KBM-7 (cell line): ENCODE data around the gene CACNB2.

ENCODE experiments used
- DNase-seq: peaks from one replicate; pipeline ENCODE4 v3.0.0-alpha.2; 2015
- in situ Hi-C: fragments of 300-500 bp; cut with MboI; formaldehyde crosslinking; loops from 2 replicates; pipeline ENCODE4 v1.14.3; 2020; ENCODE audit warnings: low sequenced_read_pairs, low pct_unique_long_range_greater_than_20kb, mixed read lengths

The CACNB2 gene

DNA sequence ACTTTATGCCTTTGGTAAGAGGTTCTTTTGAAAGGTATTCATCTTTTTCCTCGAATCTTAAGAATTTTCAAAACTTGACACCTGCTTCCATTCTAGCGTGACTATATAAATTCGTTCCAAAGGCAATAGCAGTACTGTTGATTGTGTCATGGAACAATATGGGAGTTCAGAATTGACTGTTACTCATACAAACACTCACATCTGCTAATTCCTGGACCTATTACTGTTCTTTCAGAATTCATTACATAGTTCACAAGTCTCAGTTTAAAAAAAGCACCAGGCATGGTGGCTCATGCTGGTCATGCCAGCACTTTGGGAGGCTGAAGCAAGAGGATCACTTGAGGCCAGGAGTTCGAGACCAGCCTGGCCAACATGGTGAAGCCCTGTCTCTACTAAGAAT, 80.9 kb downstream of the CACNB2 start:
- no peak for DNase-seq
- in situ Hi-C loops = no loop called here

DNA sequence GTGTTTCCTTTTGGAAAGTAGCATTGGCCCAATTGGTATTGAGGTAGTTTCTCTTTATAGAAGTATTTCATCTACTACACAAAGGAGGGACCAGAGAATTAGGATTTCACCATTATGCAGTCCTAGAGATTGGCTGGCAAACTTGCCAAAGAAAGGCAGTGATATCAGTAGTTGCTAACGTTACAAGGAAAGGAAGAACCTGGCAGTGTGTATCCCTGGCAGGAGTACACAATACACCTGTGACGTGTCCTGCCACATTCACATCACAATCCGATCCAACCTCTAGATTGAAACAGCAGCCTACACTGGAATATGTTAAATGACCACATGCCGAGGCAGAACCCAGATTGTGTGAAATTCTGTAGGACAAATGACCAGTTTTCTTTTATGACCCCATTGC, 81.7 kb downstream of the CACNB2 start:
- in situ Hi-C loops = no loop called here
- no peak for DNase-seq

DNA sequence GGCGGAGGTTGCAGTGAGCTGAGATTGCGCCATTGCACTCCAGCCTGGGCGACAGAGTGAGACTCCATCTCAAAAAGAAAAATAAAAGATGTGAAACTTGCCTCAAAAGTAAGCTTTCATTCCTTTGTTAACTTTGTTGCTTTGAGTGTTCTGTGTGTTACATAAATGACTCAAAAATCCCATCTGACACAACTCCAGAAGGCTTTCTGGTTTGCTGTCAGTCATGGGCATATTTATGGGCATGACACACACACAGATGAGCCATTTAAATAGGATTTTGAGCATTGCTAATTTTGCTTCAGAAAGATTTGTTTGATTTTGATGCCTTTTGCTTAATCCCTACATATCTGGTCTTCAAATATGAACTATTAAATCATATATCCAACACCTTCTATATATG, 82.6 kb downstream of the CACNB2 start:
- in situ Hi-C loops = no loop called here
- no peak for DNase-seq

GRCh38 chr10:18223898-18224297, 83.7 kb downstream of the CACNB2 start:
- DNase-seq = no peak
- in situ Hi-C loops = no loop called here

- in situ Hi-C loops = loop anchor here (25.0 kb wide), 1 partner anchor 613 kb away; the partner anchor contains the start of gene HACD1
- DNase-seq = no peak
These were observed 84.6 kb downstream of the CACNB2 start for GRCh38 chr10:18224626-18225445.

- in situ Hi-C loops = loop anchor here (25.0 kb wide), 1 partner anchor 614 kb away; the partner anchor contains the start of gene HACD1
- DNase-seq = no peak
These were observed 86.1 kb downstream of the CACNB2 start for GRCh38 chr10:18226336-18226735.

GRCh38 chr10:18229826-18230225, 89.6 kb downstream of the CACNB2 start:
- no peak for DNase-seq
- in situ Hi-C loops = loop anchor here (25.0 kb wide), 1 partner anchor 618 kb away; the partner anchor contains the start of gene HACD1

- in situ Hi-C loops = loop anchor here (25.0 kb wide), 1 partner anchor 618 kb away; the partner anchor contains the start of gene HACD1
- no peak for DNase-seq
These were observed 90.6 kb downstream of the CACNB2 start for GRCh38 chr10:18230794-18231193.

GRCh38 chr10:18231480-18231879, 91.3 kb downstream of the CACNB2 start:
- no peak for DNase-seq
- in situ Hi-C loops = loop anchor here (25.0 kb wide), 1 partner anchor 619 kb away; the partner anchor contains the start of gene HACD1

GRCh38 chr10:18233775-18234174, 93.6 kb downstream of the CACNB2 start:
- no peak for DNase-seq
- in situ Hi-C loops = loop anchor here (25.0 kb wide), 1 partner anchor 621 kb away; the partner anchor contains the start of gene HACD1

DNA sequence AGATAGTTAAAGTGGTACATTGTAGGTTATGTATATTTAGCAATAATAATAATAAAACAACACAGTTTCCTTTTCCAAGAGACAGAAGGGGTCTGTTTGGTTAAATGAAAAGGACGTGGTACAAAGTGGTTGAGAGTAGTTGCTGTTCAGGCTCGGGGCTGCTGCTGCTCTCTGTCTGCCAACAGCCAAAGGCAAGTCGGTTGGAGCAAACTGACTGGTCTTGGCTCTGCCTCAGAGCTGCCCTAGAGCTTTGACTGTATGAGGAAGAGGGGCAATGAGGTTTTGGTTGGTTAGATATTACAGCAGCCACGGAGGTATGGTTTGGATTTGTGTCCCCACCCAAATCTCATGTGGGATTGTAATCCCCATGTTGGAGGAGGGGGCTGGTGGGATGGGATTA, 95.3 kb downstream of the CACNB2 start:
- in situ Hi-C loops = loop anchor here (25.0 kb wide), 1 partner anchor 623 kb away; the partner anchor contains the start of gene HACD1
- no peak for DNase-seq

DNA sequence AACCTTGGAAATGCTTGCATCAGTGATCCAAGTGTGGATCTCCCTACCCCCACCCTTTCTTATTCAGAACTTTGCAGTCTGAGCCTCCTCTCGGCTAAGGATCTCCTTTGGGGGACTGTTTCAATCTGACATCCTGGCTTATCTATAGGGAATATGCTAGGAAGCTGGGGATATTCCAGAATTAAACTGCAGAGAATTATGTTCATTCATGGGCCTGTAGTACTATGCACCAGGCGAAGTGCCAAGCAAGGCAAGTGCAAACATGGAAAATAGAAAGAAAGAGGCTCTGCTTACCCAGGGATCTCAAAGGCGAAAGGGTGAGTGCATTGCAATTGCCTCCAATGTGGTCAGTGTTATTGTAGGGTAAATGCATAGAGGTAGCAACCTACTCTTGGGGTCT, 96.5 kb downstream of the CACNB2 start:
- in situ Hi-C loops = loop anchor here (25.0 kb wide), 1 partner anchor 624 kb away; the partner anchor contains the start of gene HACD1
- no peak for DNase-seq

- in situ Hi-C loops = loop anchor here (25.0 kb wide), 1 partner anchor 627 kb away; the partner anchor contains the start of gene HACD1
- peak; percentile 21 for DNase-seq
These were observed 98.8 kb downstream of the CACNB2 start for GRCh38 chr10:18238870-18239485.

DNA sequence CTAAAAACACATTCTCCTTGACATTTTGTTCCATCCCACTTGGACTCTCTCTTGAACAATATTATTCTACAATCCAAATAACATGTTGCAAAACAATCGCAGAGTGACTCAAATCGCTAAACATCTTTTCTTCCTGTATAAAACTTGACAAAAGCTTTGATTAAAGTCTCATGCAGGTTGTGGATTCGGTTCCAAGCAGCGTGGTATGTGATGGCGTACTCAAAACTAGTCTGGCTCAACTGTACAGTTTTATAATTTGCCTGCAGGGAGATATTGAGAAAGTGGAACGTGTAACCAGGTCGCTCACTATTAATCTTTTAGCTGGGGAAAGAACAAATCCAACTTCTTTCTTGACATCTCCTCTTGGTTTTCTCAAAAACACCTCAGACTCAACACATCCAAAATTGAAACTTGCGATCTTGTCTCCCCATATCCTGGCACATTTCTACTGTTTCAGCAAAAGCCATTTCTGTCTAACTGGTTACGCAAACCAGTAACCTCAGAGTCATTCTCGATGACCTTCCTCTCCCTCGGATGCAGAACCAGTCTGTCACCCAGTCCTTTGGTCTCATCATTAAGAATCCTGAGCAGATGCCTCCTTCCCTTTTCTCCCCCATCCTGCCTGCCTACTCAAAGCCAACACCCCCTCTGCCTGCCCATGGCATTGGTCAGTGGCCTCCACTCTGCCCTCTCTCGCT, 100.1 kb downstream of the CACNB2 start:
- DNase-seq = no peak
- in situ Hi-C loops = loop anchor here (25.0 kb wide), 1 partner anchor 628 kb away; the partner anchor contains the start of gene HACD1

GRCh38 chr10:18246967-18247366, 106.7 kb downstream of the CACNB2 start:
- DNase-seq = no peak
- in situ Hi-C loops = loop anchor here (25.0 kb wide), 1 partner anchor 635 kb away; the partner anchor contains the start of gene HACD1

- no peak for DNase-seq
- in situ Hi-C loops = no loop called here
These were observed 111.9 kb downstream of the CACNB2 start for GRCh38 chr10:18252086-18252485.

- in situ Hi-C loops = no loop called here
- no peak for DNase-seq
These were observed 113.9 kb downstream of the CACNB2 start for GRCh38 chr10:18254086-18254485.

DNA sequence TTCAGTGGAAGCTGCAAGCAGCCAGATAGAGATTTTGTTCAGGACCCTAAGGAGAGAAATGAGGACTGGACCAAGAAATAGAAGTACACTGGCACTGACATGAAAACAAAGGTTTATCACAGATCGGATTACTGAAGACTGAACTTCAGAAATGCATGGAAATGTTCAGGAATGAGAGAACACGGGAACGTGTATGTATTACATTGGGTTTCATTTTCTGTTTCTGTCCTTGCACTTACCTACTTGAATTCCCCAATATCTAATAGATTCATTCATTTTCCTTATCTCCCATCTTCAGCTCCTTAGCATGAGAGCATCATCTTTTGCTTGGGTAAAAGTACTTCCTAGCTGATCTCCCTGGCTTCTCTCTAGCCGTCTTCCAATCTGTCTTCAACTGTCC, 114.5 kb downstream of the CACNB2 start:
- in situ Hi-C loops = no loop called here

GRCh38 chr10:18260310-18260922, 120.2 kb downstream of the CACNB2 start:
- in situ Hi-C loops = no loop called here
- no peak for DNase-seq

More for the DNA sequence above, 114.5 kb downstream of the CACNB2 start:
- DNase-seq = no peak
